Stimulated activated CD8-positive, alpha-beta memory T cell treated with anti-CD3 and anti-CD28 coated beads, Interleukin-15, amount 100 ng/mL, for 4 hours (primary cell): ENCODE results near the gene DOHH.

ENCODE experiments used
- DNase-seq, 2 donors: peaks; one replicate each; pipeline ENCODE4 v3.0.0-alpha.2; 2020; ENCODE audit warnings: low read depth in 2 of 2

The DOHH gene, protein sequence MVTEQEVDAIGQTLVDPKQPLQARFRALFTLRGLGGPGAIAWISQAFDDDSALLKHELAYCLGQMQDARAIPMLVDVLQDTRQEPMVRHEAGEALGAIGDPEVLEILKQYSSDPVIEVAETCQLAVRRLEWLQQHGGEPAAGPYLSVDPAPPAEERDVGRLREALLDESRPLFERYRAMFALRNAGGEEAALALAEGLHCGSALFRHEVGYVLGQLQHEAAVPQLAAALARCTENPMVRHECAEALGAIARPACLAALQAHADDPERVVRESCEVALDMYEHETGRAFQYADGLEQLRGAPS

DNA sequence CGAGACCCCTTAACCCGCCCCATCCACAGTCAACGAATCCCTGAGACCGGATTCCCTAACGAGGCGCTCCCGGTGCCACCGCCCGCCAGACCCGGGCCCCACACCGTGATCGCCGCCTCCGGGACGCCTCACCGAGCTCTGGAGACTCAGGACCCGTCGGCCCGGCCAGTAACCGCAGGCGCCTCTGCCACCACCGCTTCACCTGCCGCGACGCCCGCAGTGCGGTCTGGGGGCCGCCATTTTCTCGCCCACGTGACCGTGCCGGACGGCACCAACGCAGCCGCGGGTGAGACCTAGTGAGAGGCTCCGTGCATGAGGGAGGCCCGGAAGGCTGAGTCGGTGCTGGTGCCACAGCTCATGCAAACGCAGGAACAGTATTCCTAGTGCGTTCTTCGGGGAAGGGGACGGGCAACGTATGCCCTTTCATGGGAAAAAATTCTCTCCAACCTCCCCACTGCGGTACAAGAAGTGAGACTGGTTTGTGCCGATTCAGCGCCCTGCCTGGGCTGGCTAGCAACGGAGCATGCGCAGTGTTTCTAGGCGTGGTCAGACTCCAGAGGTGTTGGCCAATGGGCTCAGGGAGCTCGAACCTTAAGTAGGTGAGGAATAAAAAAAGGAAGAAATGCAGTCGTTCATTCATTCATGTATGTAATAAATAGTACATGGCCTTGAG is at the start of gene DOHH:
TSS of gene DOHH (minus strand) at position 246 of the 673 bp plus-strand sequence. CDS start 3,860 bp downstream, outside the sequence.
- DNase-seq, result peak; percentile 86 to 96

- DNase-seq, result no peak
Measured at GRCh38 chr19:3549816-3550215, 49.3 kb upstream of the DOHH start.

DNA sequence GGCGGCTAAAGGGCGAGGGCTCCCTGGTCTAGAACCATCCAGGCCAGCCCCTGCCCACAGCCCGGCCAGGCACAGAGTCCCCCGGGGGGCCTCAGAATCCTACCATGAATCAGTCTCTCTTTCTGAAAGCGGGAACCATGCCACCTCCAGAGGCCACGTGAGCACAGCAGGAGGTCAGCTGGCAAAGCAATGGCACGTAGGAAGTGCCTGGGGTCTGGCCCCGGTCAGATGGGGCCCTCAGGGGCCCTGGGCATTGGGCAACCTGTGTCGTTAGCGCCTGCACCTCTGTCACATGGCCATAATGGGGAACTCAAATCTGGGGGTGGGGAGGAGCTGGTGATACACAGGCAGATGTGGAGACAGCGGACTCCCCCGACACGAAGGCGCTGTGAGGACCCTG is 48.1 kb upstream of the DOHH start:
- no peak for DNase-seq

DNA sequence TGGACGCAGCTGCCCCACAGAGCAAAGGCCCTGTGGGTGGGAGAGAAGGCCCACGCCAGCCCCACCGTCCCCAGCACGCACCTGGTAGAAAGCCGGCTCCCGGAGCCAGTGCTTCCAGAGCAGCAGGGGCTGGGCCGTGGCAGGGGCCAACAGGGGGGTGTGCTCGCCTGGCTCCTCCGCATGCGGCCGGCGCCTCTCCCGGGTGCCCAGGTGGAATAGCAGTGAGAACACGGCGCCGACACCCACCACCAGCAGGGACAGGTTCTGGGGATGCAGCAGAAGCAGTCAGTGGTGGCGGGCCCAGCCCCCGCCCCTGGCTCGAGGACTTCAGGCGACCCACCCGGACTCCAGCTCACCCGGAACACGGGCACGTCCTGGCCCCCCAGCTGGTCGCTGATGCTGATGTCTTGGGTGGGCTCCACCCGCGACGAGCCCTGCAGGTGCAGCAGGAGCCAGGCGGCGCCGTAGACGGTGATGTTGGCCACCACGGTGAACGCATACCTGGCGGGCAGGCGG is 47.4 kb upstream of the DOHH start:
- DNase-seq, result no peak

- DNase-seq, result no peak
Measured at GRCh38 chr19:3547301-3547731, 46.8 kb upstream of the DOHH start.

DNA sequence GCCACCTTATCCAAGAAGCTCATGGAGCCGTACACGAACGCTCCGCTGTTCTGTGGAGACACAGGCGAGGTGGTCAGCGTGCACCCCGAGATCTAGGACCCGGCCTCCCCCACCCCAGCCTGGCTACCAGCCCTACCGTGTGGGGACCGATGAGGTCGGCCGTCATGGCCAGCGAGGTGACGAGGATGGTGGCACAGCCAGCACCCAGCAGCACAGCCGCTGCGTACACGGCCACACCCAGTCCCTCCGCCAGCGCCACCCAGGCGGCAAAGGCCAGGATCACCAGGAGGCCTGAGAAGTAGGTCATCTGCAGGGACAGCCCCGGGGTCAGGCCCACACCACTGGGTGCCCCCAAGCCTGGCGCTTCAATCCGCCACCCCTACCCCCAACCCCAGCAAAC is 45.6 kb upstream of the DOHH start:
- no peak for DNase-seq

DNA sequence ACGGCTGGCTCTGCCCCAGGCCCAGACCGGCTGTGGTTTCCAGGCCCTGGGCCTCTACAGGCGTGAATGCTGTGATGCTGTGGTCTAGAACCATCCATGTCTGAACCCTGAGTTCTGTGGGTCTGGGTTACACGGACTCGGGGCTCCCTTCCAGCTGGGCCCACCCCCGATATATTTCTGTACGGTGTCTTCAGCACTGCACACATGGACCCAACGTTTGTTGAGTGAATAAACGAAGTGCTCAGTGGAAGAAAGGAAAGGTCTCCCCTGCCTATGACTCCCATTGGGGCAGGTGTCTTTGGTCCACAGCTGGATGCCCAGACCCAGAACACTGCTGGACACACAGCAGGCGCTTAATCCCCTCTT is 45.2 kb upstream of the DOHH start:
- DNase-seq, result no peak

GRCh38 chr19:3544742-3545668 is 44.5 kb upstream of the DOHH start:
- DNase-seq, result peak; percentile 32 to 44

- DNase-seq, result no peak
Measured at GRCh38 chr19:3544058-3544376, 43.5 kb upstream of the DOHH start.

DNA sequence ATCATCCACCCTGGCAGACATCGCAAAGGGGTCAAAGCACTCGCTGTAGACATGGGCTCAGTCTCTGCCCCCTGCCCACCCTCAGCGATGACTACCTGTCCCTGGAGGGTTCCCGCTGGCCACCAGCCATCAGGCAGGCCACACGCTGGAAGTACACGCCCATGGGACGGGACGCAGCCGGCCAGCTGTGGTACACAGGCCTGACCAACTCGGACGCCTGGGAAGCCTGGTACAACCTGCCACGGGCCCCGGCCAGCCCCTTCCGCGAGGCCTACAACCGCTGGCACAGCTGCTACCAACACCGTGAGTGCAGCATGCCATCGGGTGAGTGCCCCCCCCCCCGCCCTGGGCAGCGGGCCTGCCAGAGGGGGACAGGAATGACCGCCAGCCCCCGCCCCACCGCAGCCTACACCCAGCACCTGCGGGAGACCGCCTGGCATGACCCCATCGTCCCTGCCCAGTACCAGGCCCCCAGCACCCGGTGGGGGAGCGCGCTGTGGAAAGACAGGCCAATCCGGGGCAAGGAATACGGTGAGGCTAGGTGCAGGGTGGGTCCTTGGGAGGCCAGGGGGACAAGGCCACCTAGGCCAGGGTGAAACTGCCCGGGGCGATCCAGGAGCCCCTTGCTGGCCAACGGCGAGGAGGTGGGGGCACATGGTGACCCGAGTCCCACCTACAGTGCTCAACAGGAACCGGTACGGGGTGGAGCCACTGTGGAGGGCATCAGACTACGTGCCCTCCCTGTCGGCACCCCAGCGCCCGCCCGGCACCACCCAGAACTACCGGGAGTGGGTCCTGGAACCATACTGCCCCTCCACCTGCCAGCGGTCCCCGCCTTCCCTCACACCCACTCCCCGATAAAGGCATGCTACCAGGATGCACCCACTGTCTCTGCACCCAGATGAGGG is 42.9 kb upstream of the DOHH start:
- no peak for DNase-seq

DNA sequence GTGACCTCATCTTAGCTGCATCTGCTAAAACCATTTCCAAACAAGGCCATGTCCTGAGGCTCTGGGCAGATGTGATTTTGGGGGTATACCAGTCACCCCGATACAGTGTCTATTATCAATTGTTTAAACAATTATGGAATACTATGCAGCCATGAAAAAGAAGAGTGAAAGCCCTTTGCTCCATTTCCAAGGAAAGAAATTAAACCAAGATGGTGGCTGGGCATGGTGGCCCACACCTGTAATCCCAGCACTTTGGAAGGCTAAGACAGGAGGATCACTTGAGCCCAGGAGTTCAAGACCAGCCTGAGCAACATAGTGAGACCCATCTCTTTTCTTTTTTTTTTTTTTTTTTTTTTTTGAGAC is 39.3 kb upstream of the DOHH start:
- DNase-seq, result no peak

DNA sequence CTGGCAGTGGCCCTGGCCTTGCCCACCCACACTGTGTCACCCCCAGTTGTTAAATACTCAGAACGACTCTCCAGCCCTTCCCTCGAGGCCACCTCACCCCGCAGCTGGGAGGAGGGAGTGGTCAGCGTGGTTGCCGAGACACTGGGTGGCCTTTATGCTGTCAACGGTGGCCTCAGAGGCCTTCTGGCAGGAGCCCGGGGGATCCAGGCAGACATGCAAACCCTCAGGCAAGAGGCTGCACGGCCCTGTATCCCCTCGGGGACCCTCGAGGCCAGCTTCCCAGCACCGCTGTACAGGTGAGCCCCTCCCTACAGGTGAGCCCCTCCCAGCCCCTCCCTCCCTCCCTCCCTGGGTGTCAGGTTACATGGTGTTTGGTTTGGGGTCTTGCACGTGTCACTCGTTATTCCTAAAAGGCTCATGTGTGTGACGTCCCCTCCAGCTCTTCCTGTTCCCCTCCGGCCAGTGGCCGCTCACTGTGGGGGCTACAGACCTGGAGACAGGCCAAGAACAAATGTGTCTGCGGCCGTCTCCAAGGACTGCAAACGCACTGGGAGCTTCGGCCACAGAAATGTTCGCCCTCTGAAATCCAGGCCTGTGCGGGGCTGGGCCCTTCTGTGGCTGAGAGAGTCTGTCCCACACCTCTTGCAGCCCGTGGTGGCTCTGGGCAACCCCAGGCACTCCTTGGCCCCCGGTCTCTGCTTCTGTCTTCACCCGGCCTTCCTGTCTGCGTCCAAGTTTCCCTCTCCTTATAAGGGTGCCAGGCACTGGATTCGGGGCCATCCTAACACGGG is 38.7 kb upstream of the DOHH start, which contains the start of gene TEKTIP1:
TSS of gene TEKTIP1 (plus strand) at position 210 of the 791 bp plus-strand sequence. CDS start at position 214, 4 bp downstream.
- DNase-seq, result no peak

DNA sequence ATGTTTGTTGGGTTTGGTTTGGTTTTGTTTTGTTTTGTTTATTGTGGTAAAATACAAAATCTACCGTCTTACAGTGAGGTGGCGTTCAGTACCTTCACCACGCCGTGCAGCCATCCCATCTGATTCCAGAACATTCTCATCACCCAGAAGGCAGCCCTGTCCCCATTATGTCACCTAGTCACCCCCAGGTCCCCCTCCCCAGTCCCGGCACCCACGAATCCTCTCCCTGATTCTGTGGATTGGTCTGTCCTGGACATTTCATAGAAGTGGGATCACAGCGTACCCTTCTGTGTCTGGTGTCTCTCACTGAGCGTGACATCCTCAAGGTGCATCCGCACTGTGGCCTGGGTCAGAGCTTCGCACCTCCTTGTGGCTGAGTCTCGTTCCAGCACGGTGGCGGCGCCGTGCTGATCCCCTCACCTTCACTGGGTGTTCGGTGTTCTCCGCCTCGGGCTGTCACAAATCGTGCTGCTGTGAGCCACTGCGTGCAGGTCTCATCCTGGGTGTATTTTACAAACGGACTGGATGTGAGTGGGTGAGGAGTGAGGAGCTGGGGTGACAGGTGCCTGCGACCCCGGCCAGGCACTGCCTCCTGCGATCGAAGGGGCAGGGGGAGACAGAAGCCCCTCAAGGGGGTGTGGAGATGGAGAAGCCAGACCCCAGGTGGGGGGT is 37.9 kb upstream of the DOHH start:
- no peak for DNase-seq

- DNase-seq, result no peak
Measured at GRCh38 chr19:3537438-3538240, 37.2 kb upstream of the DOHH start.

- DNase-seq, result no peak
Measured at GRCh38 chr19:3537101-3537437, 36.6 kb upstream of the DOHH start.

DNA sequence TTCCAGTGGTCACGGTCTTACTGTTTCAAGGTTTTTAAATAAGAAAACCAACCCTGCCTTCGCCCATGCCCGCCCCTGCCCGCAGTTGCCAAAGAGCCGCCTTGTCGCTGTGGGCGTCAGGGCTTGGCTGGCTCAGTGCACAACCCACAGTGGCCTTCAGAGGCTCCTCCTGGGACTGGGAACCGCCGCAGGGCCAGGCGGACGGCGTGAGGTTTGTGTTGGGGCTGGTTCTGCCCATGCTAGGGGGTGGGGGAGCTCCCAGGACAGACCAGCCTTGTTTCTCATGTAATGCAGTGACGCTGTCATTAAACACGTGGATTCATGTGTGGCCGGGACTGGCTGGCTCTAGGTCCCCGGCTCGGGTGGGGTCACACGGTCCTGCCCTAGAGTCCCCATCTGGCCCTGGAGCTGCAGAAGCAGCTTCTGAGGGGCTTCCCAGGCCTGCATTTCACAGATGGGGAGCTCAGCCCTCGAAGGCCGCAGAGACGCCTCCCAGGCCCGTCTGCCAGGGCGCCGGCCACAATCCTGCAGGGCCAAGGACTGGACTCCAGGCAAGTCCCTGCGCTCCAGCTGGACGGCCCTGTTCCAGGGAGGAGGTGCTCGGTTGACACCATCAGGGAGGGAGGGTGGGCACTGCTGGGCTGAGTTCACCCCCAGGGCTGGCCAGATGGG is 36.1 kb upstream of the DOHH start:
- no peak for DNase-seq

DNA sequence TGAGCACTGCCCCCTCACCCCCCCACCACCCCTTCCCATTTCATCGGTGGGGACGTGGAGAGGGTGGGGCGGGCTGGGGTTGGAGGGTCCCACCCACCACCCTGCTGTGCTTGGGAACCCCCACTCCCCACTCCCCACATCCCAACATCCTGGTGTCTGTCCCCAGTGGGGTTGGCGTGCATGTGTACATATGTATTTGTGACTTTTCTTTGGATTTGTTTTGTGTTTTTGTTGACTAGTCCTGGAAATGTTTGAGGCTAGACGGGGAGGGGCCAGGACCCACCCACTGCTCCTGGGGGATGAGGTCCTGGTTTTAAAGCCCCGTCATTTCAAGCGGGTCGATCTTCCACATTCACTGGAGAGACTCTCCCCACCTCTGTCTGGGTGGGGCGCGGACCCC is 35.5 kb upstream of the DOHH start:
- no peak for DNase-seq

GRCh38 chr19:3535563-3535965 is 35.1 kb upstream of the DOHH start:
- no peak for DNase-seq

GRCh38 chr19:3535235-3535535 is 34.7 kb upstream of the DOHH start:
- DNase-seq, result no peak
